Measurements from ENCODE around the gene RP9. TPM values are rescaled to one million over a fixed set of nuclear protein-coding genes. Genes with fewer than 3 reads are reported as not detected.
A peak's percentile ranks its signal among the peaks of the same experiment; 100 is the strongest.

Gene RP9
- total and polyA plus RNA-seq, 2 of the 13 experiments (the other 11 are each of a cell fraction or from before 2014, with no cell fraction given) = 14.2 to 18.6 TPM

- no peak for TF ChIP-seq NR1H2 (CRISPR knock-in tag; IDR thresholded peaks at IDR 0.05; ENCODE audit: borderline replicate concordance, low read depth)
- TF ChIP-seq SOX13 (IDR thresholded peaks at IDR 0.05) = no peak
- TF ChIP-seq SOX13 (CRISPR knock-in tag; conservative IDR thresholded peaks at IDR 0.05 in 1 of 2, IDR thresholded peaks at IDR 0.05 in 1 of 2) = peak in 1 of 2 experiments; percentile 4; a peak in 1 of 4 replicates
- TF ChIP-seq NR2F6 (IDR thresholded peaks at IDR 0.05) = no peak
- TF ChIP-seq NR2F6 (CRISPR knock-in tag; IDR thresholded peaks at IDR 0.05) = no peak
- peak; percentile 41 for TF ChIP-seq GATAD2A (CRISPR knock-in tag; IDR thresholded peaks at IDR 0.05)
- no peak for TF ChIP-seq HNF4G (IDR thresholded peaks at IDR 0.05; ENCODE audit: borderline replicate concordance, low read depth, low read length)
- TF ChIP-seq HNF4G (CRISPR knock-in tag; IDR thresholded peaks at IDR 0.05; ENCODE audit: borderline replicate concordance, low read depth) = no peak
- no peak for TF ChIP-seq FOXM1 (CRISPR knock-in tag; IDR thresholded peaks at IDR 0.05)
- no peak for TF ChIP-seq ZKSCAN5 (CRISPR knock-in tag; IDR thresholded peaks at IDR 0.05)
- TF ChIP-seq ARID2 (CRISPR knock-in tag; IDR thresholded peaks at IDR 0.05; ENCODE audit: borderline replicate concordance) = no peak
- TF ChIP-seq RNF219 (CRISPR knock-in tag; IDR thresholded peaks at IDR 0.05) = no peak; the same call in 1 of the 2 replicates
- no peak for TF ChIP-seq MTA1 (CRISPR knock-in tag; IDR thresholded peaks at IDR 0.05; ENCODE audit: borderline replicate concordance)
- TF ChIP-seq HDAC1 (CRISPR knock-in tag; IDR thresholded peaks at IDR 0.05) = no peak; the same call in 1 of the 2 replicates
- TF ChIP-seq ZSCAN30 (CRISPR knock-in tag; IDR thresholded peaks at IDR 0.05) = no peak
- no peak for TF ChIP-seq ZBTB7A (CRISPR knock-in tag; IDR thresholded peaks at IDR 0.05)
- TF ChIP-seq ZNF484 (CRISPR knock-in tag; IDR thresholded peaks at IDR 0.05; ENCODE audit: borderline replicate concordance, low read depth) = no peak
- TF ChIP-seq ZNF570 (CRISPR knock-in tag; IDR thresholded peaks at IDR 0.05; ENCODE audit: borderline replicate concordance) = no peak
- no peak for TF ChIP-seq ZNF33B (CRISPR knock-in tag; IDR thresholded peaks at IDR 0.05)
- peak; percentile 12; the same call in 1 of the 2 replicates for TF ChIP-seq SPEN (CRISPR knock-in tag; IDR thresholded peaks at IDR 0.05; ENCODE audit: low read depth)
- TF ChIP-seq ATF2 (CRISPR knock-in tag; IDR thresholded peaks at IDR 0.05) = no peak; the same call in 1 of the 2 replicates
- TF ChIP-seq PPARG (CRISPR knock-in tag; conservative IDR thresholded peaks at IDR 0.05) = no peak
- TF ChIP-seq SOX6 (IDR thresholded peaks at IDR 0.05) = no peak
- TF ChIP-seq SOX6 (CRISPR knock-in tag; IDR thresholded peaks at IDR 0.05) = peak; percentile 24
- TF ChIP-seq ZNF138 (CRISPR knock-in tag; IDR thresholded peaks at IDR 0.05; ENCODE audit: low read depth) = no peak
- TF ChIP-seq ZNF781 (CRISPR knock-in tag; IDR thresholded peaks at IDR 0.05; ENCODE audit: borderline replicate concordance, not compliant biosample characterization) = no peak
- no peak for TF ChIP-seq HMG20B (CRISPR knock-in tag; conservative IDR thresholded peaks at IDR 0.05)
- TF ChIP-seq ZFP82 (CRISPR knock-in tag; IDR thresholded peaks at IDR 0.05; ENCODE audit: borderline replicate concordance) = no peak
- no peak for TF ChIP-seq TFE3 (CRISPR knock-in tag; IDR thresholded peaks at IDR 0.05)
Measured at GRCh38 chr7:33062782-33063443, 46.3 kb downstream of the RP9 start (continued).
